MM.1S (cell line): Measurements from ENCODE around the gene SNAPC1.

Experiments
- CTCF ChIP-seq: fragments of 300-600 bp; sonication (generic); IDR thresholded peaks from 2 replicates; pipeline ENCODE4 v1.5.1; 2016; ENCODE audit warnings: antibody characterized with exemption, low read length, mixed read lengths
- EZH2 ChIP-seq: fragments of 300-600 bp; sonication (generic); optimal IDR thresholded peaks from 2 replicates; pipeline ENCODE3; 2017; ENCODE audit warnings: low read depth, mild to moderate bottlenecking, antibody characterized with exemption, low read length, mixed read lengths

GRCh38 chr14:61739133-61739532, 23.1 kb upstream of the SNAPC1 start:
- no peak for TF ChIP-seq CTCF
- TF ChIP-seq EZH2: no peak
